K562 treated with DMSO at 1 percent for 4 hours (cell line): ENCODE data around the gene NUTF2. TPM values are rescaled to one million over a fixed set of nuclear protein-coding genes. Genes with fewer than 3 reads are reported as not detected.

Source experiments
- total RNA-seq: library from RNA; unstranded; fragments of 300-600 nt; gene quantifications from 2 replicates; pipeline ENCODE4 v1.2.3, GENCODE V29; 2022; ENCODE audit not compliant: insufficient read depth

The NUTF2 gene
- 55.8 and 76.4 TPM in 2 replicates for total RNA-seq

DNA sequence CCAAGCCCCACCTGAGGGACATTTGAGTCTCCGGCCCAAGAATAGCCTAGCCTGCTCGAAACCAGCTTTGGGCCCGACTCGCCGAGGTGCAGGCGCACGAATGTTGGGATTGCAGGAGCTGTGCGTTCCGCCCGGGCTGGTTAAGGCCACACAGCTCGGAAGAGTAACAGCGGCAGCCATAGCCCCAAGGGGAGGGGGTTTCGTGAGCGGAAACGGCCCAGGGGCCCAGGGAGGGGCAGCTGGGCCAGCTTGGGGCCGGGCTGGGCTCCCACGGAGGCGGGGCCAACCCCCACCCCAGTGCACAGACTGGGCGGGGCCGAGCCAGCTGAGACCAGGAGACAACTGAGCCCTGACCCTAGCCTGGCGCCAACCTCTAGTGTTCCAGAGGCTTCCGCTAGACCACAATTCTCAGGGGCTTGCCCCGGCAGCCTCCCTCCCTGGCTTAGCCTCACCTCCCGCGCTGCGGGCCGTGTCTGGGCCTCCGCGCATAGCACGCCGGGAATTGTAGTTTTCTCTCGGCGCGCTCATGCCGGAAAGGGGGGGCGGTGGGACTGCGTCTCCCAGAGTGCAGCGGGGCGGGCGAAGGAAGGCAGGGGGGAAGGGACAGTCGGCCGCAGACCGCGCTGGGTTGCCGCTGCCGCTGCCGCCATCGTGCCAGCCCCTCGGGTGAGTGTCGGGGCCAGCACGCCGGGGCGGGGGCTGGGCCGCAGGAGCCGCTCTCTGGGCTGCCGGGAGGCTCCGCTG lies at the start of gene NUTF2:
Gene NUTF2 (plus strand): TSS at position 614 of the 744 bp plus-strand sequence. CDS start 18,198 bp downstream, outside the sequence.

DNA sequence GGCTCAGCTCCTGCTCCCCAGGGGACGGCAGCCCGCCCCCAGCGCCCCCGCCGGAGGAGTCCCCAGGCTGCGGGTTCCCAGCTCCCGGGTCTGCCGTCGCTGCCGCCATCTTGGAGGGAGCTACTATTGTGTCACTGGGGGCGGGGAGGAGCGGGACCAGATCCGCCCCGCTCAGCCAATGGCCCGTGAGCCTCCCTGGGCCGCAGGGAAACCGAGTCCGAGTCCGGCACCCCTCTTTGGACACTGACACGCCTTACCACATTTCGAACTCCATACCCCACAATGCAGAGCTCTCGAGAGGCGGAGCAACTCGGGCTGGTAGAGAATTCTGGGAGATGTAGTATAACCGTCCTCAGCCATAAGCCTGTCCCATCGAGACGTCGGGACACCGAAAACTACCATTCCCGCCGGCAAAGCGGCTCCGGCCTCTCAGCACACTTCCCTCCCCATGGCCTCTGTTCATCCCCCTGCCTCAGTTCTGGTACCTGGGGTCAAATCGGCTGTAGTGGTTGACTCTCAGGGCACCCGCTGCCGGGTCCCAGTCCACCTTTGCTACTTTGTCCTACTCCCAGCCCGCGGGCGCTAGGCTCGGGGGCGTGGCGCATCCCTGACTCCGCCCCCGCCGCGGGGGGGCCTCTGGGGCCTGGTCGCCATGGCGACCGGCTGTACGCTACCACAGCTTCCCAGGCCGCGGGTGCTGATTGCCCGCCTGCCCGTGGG lies 40.1 kb upstream of the NUTF2 start, which contains the start of the genes RANBP10 and TSNAXIP1:
Gene RANBP10 (minus strand): TSS at position 133 of the 720 bp plus-strand sequence. CDS start 24 bp downstream, at position 109.
Gene TSNAXIP1 (plus strand): TSS at position 462 of the 720 bp plus-strand sequence. CDS start 261 bp downstream, outside the sequence.

DNA sequence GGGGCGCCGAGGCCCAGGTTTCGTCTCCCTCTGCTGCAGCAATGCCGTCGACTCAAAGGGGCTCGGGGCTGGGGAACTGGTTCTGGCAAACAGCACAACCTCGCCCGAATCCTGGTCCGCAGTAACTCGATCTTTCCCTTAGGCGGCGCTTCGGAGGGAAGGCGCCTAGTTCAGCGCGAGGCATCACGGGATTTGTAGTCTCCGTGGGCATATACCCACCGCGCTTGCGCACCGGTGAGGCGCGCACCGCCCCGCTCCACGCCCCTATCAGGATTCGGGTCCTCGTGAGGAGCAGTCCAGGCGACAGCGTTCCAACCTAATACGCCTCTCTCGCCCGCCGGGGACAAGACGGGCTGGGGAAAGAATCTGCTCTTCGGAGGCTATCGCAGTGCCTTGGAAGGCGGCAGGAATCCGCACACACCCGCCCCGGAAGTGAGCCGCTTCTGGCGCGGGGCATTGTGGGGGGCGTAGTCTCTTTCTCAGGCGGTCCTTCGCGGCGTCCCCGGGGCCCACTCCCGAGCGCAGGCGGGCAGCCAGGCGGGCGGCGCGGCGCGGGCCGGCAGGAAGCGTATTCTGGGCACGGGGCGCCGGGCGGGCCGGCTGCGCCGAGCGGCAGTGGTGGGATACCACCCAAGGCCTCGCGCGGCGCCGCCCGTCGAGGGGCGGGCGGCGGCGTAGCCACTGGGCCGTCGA lies 4.8 kb upstream of the NUTF2 start, which contains the start of gene THAP11:
Gene THAP11 (plus strand): TSS at position 505 of the 693 bp plus-strand sequence. CDS start 235 bp downstream, outside the sequence.

DNA sequence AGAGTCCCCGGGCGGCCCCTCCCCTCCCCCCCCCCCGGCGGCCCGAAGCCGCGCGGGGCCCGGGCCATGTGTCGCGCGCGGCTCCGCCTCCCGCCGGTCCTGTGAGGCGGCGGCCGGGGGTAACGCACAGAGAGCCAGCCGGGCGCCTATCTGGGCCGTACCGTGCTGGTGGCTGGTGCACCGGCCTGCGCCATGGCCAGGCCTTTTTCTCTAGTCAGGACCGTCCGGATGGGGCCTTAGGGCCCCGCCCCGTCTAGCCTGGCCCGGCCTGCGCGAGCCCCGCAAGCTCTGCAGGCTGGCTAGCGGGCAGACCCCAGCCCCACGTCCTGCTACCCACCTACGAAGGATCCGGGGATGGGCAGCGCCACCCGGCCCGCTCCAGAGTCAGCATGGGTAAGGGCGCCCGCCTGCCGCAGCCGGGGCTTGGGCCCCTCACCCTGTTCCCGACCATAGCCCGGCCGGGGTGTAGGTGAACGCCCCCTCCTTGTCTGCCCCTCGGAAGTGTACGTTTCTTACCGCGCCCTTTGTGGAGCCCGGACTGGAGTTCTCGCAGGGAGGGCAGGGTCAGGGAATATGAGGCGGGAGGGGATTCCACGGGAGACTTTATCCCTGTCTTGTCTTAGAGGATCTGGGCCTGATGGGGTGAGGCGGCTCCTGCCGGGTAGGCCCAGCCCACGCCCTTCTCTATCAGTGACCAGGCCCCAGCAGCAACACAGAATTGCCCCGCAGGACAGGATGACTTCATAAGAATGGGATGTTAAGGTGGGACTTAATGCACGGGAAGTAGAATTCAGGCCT lies 530 bp downstream of the NUTF2 start, which contains the start of gene CENPT:
Gene CENPT (minus strand): TSS at position 630 of the 798 bp plus-strand sequence. CDS start 13,834 bp downstream, outside the sequence.

DNA sequence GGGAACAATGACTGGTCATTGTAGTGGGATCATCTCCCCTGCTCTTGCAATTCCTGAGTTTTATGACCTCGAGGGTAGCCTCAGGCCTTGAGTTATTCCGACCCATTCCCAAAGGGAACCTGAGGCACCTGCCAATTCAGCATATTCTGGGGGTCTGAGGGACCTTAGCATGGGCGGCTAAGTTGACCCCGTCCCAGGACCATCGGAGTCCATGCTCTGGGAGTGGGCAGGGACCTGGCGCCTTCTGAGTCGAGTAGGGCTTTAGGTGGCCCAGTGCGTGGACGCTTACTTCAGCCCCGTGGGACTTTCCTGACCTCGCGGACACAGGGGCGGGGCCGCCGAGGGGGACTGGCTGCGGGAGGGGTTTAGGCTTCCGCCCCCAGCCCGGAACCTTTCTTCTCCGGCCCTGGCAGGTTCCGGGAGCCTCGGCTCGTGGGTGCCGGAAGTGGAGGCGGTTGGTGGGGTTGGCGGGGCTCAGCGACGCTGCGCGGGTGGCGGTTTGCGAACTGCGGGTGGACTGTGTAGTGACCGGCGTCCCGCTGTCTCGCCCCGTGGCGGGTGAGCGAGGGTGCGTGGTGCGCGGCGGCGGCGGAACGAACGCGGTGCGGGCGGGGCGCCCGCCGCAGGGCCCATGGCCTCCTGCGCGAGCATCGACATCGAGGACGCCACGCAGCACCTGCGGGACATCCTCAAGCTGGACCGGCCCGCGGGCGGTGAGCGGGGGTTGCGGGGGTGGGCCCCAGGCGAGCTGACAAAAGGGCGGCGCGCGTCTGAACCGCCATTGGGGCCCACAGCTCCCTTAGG lies 26.1 kb downstream of the NUTF2 start, which contains the start of gene EDC4:
Gene EDC4 (plus strand): TSS at position 422 of the 804 bp plus-strand sequence. CDS start 210 bp downstream, at position 632.

DNA sequence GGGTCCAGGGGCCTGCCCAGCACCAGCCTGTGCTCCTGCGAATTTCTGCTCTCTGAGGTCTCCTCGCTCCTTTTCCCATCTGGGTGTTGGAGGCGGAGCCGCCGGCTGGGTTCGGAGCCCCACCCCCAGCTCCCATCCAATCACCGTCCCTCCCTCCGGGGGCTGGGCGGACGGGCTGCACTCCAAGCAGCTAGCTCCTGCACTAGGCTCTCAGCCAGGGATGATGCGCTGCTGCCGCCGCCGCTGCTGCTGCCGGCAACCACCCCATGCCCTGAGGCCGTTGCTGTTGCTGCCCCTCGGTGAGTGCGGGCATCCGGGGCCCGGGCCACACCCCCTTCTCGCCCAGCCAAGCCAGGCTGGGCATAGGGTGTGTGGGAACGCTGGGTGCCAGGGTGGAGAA lies 38.0 kb downstream of the NUTF2 start, which contains the start of gene NRN1L:
Gene NRN1L (plus strand): TSS at position 202 of the 400 bp plus-strand sequence. CDS start 19 bp downstream, at position 221.

DNA sequence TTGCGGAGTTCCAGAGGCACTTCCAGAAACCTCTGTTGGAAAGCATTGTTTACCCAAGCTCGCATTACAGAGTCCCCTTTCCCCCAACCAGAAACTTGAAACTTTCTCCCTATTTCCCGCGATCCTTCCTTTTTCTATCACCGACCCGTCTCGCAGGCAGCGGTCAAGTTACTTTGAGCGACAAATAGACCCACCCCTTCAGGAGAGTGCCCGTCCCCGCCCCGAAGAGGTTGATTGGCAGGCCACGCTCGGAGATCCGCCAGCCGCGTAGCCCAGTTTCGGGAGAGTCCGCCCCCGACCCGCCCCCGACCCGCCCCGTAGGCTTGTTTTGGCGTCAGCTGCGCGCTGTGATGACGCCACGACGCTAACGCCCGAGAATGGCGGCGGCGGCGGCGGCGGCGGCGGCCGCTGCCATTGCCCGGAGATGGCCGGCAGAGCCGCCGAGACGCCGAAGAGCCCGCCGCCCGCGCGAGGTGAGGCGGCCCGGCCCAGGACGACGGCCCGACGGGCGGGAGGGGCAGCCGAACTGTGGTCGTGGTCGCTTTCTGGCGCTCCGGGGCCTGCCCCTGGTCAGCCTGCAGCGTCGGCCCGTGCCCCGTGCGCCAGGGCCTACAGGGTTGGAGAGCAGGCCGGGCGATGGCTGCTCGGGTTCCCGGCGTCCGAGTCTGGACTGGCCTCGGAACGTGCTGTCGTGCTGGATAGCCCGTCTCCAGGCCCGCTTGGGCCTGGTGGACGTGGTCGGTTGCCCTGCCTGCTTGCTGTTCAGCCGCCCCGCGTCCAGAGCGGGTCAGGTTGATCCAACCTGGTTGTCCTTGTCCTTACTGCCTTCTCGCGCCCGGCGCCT lies 46.4 kb downstream of the NUTF2 start, which contains the start of gene PSKH1:
Gene PSKH1 (plus strand): TSS at position 356 of the 844 bp plus-strand sequence. CDS start 15,496 bp downstream, outside the sequence.

Other genes starting within 250 kb of the NUTF2 start
- 1.4 and 3.7 TPM in 2 replicates for gene CARMIL2, start 201.8 kb upstream of the NUTF2 start, total RNA-seq
- gene ACD, start 186.7 kb upstream of the NUTF2 start, total RNA-seq: 29.2 and 33.2 TPM in 2 replicates
- gene PARD6A, start 186.0 kb upstream of the NUTF2 start, total RNA-seq: 0.59 and 1.4 TPM in 2 replicates
- gene ENKD1, start 180.2 kb upstream of the NUTF2 start, total RNA-seq: 8.6 and 17.8 TPM in 2 replicates
- gene C16orf86, start 180.1 kb upstream of the NUTF2 start, total RNA-seq: 1.3 TPM in 1 of 2 replicates, not detected in the other
- gene GFOD2, start 127.6 kb upstream of the NUTF2 start, total RNA-seq: 11.6 and 15.4 TPM in 2 replicates
- gene RANBP10, start 40.4 kb upstream of the NUTF2 start, total RNA-seq: 16.0 and 17.3 TPM in 2 replicates
- not detected in 2 replicates for gene TSNAXIP1, start 40.0 kb upstream of the NUTF2 start, total RNA-seq
- gene THAP11, start 4.6 kb upstream of the NUTF2 start, total RNA-seq: 30.6 and 38.0 TPM in 2 replicates
- gene CENPT, start 760 bp downstream of the NUTF2 start, total RNA-seq: 48.7 and 59.8 TPM in 2 replicates
- 65.6 and 82.6 TPM in 2 replicates for gene EDC4, start 26.1 kb downstream of the NUTF2 start, total RNA-seq
- gene NRN1L, start 38.0 kb downstream of the NUTF2 start, total RNA-seq: 2.7 and 3.7 TPM in 2 replicates
- 26.3 and 27.7 TPM in 2 replicates for gene PSKH1, start 46.3 kb downstream of the NUTF2 start, total RNA-seq
- 1.2 and 2.2 TPM in 2 replicates for gene CTRL, start 84.9 kb downstream of the NUTF2 start, total RNA-seq
- gene PSMB10, start 89.9 kb downstream of the NUTF2 start, total RNA-seq: 72.6 and 86.4 TPM in 2 replicates
- gene LCAT, start 97.2 kb downstream of the NUTF2 start, total RNA-seq: 4.0 and 9.4 TPM in 2 replicates
- 12.2 and 12.7 TPM in 2 replicates for gene SLC12A4, start 121.7 kb downstream of the NUTF2 start, total RNA-seq
- not detected in 2 replicates for gene DPEP3, start 133.6 kb downstream of the NUTF2 start, total RNA-seq
- gene DPEP2, start 152.6 kb downstream of the NUTF2 start, total RNA-seq: 1.9 and 3.3 TPM in 2 replicates
- gene DPEP2NB, start 169.0 kb downstream of the NUTF2 start, total RNA-seq: not detected in 2 replicates
- 7.1 and 7.7 TPM in 2 replicates for gene DDX28, start 176.3 kb downstream of the NUTF2 start, total RNA-seq
- 8.7 and 10.7 TPM in 2 replicates for gene DUS2, start 176.4 kb downstream of the NUTF2 start, total RNA-seq
- gene NFATC3, start 238.4 kb downstream of the NUTF2 start, total RNA-seq: 24.7 and 30.6 TPM in 2 replicates